ENCODE measurements around the gene TBX4. TPM values are rescaled to one million over a fixed set of nuclear protein-coding genes. Genes with fewer than 3 reads are reported as not detected.

Gene TBX4
- total RNA-seq, 2 experiments from 2014 or later = not detected

DNA sequence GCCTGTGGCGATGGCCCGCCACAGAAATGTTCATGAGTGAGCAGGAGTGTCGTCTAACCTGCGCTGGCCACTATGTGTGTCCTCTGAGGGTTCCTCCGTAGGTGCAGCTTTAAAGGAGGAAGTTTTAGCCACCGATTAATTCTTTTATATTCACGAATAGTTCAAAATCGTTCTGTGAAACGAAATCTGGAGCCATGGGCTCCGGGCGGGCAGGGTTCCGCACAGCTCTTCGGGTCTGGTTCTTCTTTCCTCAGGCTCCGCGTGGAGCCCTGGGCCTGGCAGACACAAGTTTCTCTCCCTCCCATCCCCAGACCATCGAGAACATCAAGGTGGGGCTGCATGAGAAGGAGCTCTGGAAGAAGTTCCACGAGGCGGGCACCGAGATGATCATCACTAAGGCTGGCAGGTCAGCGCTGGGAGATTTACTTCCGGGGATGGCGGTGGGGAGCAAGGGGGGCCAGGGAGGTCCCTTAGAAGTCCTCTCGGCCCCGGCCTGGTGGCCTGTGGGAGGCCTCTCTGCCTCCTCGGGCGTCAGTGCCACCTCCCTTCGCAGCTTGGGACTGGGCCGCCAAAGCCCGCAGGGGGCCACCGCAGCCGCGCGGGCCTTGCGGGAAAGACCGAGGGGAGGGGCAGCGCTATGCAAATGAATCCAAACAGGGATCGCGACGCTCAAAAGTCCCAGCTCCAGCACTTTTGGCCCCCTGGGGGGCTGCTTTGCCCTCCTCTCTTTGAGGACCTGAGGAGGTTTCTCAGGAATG lies 5.2 kb downstream of the TBX4 start:
- intact Hi-C loops (cut with DNase I, micrococcal nuclease) = no loop called here
- ATAC-seq (no peak), DNase-seq (no peak)
- Mint-ChIP-seq H3K4me1 (peaks cover 44% of the 10 kb centered on the region), H3K36me3 (ENCODE audit: low read depth) (no peaks in the 10 kb centered on the region), H3K9me3 (ENCODE audit: low read depth) (no peaks in the 10 kb centered on the region), H3K4me3 (peak overlapping the region; percentile 48), H3K27me3 (peaks cover 74% of the 10 kb centered on the region), H3K27ac (no peak overlapping the region)
- ChIA-PET POLR2A (no interaction called here), CTCF (interaction anchor here (0.9 to 1.1 kb wide), 2 partner anchors 45 to 608 kb away, joined by 3 to 4 read pairs; no protein-coding TSS in a partner anchor)

DNA sequence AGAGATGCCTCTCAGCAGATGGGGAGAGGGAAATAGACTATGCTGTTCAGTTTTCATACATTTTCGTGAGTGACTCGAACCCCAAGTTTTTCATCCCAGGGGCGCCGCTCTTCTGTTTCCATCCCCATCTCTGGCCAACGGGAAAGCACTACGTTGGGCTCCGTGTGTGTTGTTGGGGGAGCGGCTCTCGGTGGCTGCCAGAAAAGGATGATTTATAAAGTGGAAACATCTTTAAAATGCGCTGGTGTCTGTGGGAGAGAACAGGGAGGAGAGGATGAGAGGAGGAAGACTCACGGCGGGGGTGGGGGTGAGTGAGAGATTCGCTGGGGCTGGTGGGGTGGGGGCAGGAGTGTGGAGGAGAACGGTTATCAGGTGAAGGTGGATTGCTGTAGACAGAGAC lies 5.8 kb downstream of the TBX4 start:
- ATAC-seq = no peak
- H3K27ac Mint-ChIP-seq = no peak overlapping the region
- H3K36me3 Mint-ChIP-seq (ENCODE audit: low read depth) = no peaks in the 10 kb centered on the region
- intact Hi-C loops (cut with DNase I, micrococcal nuclease) = no loop called here
- CTCF ChIA-PET = interaction anchor here (1.0 to 1.2 kb wide), 3 partner anchors 11 to 608 kb away, joined by 3 to 4 read pairs (median 3); no protein-coding TSS in a partner anchor
- H3K4me3 Mint-ChIP-seq = no peak overlapping the region
- peaks cover 73% of the 10 kb centered on the region for H3K27me3 Mint-ChIP-seq
- DNase-seq = no peak
- H3K4me1 Mint-ChIP-seq = peaks cover 43% of the 10 kb centered on the region
- H3K9me3 Mint-ChIP-seq (ENCODE audit: low read depth) = no peaks in the 10 kb centered on the region
- POLR2A ChIA-PET = no interaction called here

DNA sequence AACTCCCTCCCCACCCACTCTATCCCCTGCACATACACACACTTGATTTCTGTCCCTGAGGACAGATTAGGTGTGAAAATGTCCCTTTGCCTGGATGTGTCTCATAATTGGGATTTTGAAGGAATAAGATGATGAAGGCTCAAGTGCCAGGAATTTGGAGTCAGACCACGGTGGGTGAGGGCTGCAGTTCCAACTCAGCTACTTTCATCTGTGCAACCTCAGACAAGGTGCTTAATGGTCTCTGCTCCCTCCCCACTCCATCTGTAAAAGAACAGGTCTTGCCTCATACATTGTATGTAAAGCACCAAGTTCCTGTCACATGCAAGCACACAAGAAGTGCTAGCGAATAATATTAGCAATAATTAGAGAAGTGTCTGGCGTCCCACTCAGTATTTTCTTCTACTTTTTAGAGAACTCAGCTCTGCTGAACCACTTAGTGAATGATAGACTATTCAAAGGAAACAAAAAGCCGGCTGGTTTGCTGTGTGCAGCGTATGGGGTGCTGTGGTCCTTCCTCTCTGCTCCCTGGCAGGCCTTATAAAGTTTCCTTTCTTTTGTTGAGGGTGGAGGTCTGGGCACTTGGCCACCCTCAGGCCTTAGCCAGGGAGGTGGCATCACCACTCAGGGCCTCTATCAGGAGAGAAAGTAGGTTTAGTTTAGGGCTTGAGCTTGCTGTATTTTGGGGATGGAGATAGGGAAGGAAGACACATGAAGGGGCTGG lies 6.4 kb downstream of the TBX4 start:
- H3K36me3 Mint-ChIP-seq (ENCODE audit: low read depth) = no peaks in the 10 kb centered on the region
- DNase-seq (no peak), ATAC-seq (no peak)
- CTCF ChIA-PET = interaction anchor here (1.0 to 1.2 kb wide), 2 partner anchors 10 to 177 kb away, joined by 3 read pairs; no protein-coding TSS in a partner anchor
- H3K4me3 Mint-ChIP-seq = no peak overlapping the region
- POLR2A ChIA-PET = no interaction called here
- H3K27ac Mint-ChIP-seq = no peak overlapping the region
- H3K27me3 Mint-ChIP-seq = peaks cover 71% of the 10 kb centered on the region
- peaks cover 41% of the 10 kb centered on the region for H3K4me1 Mint-ChIP-seq
- intact Hi-C loops (cut with DNase I, micrococcal nuclease) = no loop called here
- H3K9me3 Mint-ChIP-seq (ENCODE audit: low read depth) = no peaks in the 10 kb centered on the region

DNA sequence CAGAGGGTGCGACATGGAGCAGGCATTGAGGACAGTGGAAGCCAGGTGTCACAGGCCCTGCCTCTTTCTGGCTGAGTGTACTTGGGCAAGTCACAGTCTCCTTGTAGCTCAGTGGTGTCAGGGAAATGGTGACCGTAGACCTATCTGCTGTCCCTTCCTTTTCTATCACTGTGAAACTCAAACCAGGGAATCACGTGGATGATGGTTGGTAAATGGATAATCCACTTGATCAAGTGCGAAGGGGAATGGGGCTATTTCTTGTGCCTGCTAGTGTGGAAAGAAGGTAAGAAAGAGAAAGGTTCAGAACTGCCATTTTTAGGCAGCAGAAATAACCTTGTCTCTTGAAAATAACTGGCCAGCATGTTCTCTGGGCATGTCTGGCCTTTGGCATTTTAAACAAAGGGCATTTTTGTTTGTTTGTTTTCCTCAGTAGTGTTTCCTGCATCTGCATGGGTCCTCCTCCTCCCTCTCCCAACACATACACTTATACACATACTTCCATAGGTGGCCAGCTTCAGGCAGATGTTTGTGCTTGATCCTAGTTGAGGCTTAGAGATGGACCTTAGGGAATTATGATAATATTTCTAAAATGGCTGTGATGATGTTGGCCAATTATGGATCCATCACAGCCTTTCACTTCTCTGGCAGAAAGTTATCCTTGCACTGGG lies 7.1 kb downstream of the TBX4 start:
- peaks cover 64% of the 10 kb centered on the region for H3K27me3 Mint-ChIP-seq
- ATAC-seq = no peak
- intact Hi-C loops (cut with DNase I, micrococcal nuclease) = no loop called here
- H3K4me3 Mint-ChIP-seq = no peak overlapping the region
- peaks cover 34% of the 10 kb centered on the region for H3K4me1 Mint-ChIP-seq
- no peak for DNase-seq
- POLR2A ChIA-PET = no interaction called here
- H3K9me3 Mint-ChIP-seq (ENCODE audit: low read depth) = no peaks in the 10 kb centered on the region
- CTCF ChIA-PET = interaction anchor here (0.6 to 1.2 kb wide), 4 partner anchors 8 to 176 kb away, joined by 3 to 4 read pairs (median 3); no protein-coding TSS in a partner anchor
- no peaks in the 10 kb centered on the region for H3K36me3 Mint-ChIP-seq (ENCODE audit: low read depth)
- no peak overlapping the region for H3K27ac Mint-ChIP-seq

DNA sequence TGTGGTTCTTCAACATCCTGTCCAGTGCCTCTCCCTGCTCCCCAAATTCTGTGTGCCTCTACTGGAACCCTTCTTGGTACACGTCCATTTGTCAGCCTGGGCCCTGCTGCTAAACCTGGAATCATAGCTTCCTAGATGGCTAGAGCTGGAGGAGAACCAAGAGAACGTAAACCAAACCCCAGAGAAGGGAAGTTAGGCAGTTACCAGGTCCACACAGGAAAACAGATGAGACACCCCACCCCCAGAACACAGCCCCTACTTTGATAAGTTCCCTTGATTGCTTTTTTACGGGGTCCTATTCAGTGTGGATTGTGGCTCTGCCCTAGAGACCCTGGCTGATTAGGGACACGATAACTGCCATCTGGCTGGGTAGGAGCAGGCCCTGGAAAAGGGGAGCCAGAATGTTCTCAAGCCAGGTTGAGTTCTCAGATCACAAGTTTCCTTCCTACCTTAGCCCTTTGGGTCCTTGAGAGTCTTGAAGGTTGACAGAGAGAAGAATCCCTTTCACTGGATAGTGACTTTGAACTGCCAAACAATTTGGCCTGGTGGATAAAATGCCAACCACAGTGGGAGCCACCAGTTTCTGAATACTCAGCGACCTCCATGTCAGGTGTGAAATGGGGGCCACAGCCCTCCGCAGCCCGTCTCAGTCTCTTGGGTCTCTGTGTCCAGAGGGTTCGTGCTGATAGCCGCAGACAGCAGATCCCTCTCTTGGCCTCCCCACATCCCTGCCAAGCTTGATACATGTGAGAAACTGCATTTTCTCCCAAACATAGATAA lies 7.9 kb downstream of the TBX4 start:
- no peak overlapping the region for H3K27ac Mint-ChIP-seq
- no peak for DNase-seq
- H3K36me3 Mint-ChIP-seq (ENCODE audit: low read depth) = no peaks in the 10 kb centered on the region
- H3K4me1 Mint-ChIP-seq = peaks cover 32% of the 10 kb centered on the region
- peaks cover 62% of the 10 kb centered on the region for H3K27me3 Mint-ChIP-seq
- ATAC-seq = no peak
- H3K4me3 Mint-ChIP-seq = no peak overlapping the region
- CTCF ChIA-PET = interaction anchor here (0.6 to 0.8 kb wide), 2 partner anchors 7 to 51 kb away, joined by 3 to 4 read pairs; no protein-coding TSS in a partner anchor
- H3K9me3 Mint-ChIP-seq (ENCODE audit: low read depth) = no peaks in the 10 kb centered on the region
- POLR2A ChIA-PET = no interaction called here
- intact Hi-C loops (cut with DNase I, micrococcal nuclease) = no loop called here

DNA sequence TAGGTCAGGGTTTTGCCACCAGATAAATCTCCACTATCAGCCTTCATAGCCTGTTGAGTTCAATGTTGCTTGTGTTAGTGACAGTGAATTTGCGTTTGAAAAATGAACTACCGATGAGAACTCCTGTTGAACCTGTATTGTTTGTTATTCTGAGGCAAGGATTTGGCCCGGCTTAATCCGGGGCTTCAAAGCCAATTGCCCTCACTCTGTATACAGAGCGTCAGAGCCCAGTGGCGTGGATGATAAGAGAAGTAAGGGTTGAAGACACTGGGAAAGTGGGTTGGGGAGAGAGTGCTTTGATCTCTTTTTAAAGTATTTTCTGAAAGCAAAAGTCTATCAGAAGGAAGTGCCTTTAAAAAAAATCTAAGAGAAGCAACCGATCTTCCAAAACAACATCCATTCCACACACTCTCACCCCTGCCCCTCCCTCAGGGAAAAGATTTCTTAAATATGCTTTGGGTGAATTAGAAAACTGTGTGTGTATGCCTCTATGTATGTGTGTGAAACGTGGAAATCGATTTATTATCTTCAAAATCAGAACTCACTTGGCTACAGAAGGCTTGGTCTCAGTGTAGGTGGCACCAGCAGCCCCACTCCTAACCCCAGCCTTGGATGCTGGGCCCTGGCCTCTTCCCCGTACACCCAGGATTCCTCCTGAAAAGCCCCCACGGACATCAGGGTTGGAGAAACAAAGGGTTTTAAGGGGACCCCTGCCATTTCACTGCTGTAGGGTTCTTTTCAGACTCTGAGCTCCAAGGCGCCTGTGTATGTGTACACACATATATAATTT lies 8.8 kb downstream of the TBX4 start:
- ChIA-PET POLR2A (no interaction called here), CTCF (no interaction called here)
- no peak overlapping the region for H3K27ac Mint-ChIP-seq
- ATAC-seq = no peak
- no peak overlapping the region for H3K4me3 Mint-ChIP-seq
- H3K36me3 Mint-ChIP-seq (ENCODE audit: low read depth) = no peaks in the 10 kb centered on the region
- no peaks in the 10 kb centered on the region for H3K9me3 Mint-ChIP-seq (ENCODE audit: low read depth)
- no peak for DNase-seq
- peaks cover 59% of the 10 kb centered on the region for H3K27me3 Mint-ChIP-seq
- peaks cover 29% of the 10 kb centered on the region for H3K4me1 Mint-ChIP-seq
- intact Hi-C loops (cut with DNase I, micrococcal nuclease) = no loop called here

DNA sequence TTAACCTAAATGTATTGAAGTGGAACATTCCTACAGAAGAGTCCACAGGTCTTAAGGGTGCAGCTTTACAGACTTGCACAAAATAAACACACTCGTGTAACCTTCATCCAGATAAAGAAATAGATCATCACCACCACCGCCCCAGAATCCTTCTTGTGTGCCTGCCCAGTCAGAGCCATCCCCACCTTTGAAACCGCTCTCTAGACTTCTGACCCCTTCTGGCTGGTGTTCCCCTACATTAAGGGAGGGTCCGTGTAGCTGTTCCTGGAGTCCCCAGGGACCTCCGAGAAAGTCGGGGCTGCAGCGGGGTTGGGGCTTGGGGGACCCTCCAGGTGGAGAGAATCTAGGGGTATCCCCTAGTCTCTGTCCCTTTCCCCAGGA lies 9.4 kb downstream of the TBX4 start:
- Mint-ChIP-seq H3K4me1 (peaks cover 29% of the 10 kb centered on the region), H3K36me3 (ENCODE audit: low read depth) (no peaks in the 10 kb centered on the region), H3K27ac (no peak overlapping the region), H3K9me3 (ENCODE audit: low read depth) (no peaks in the 10 kb centered on the region), H3K27me3 (peaks cover 63% of the 10 kb centered on the region), H3K4me3 (no peak overlapping the region)
- ChIA-PET CTCF (no interaction called here), POLR2A (interaction anchor here (0.6 kb wide), 1 partner anchor 72 kb away, joined by 3 read pairs; no protein-coding TSS in a partner anchor)
- intact Hi-C loops (cut with DNase I, micrococcal nuclease) = no loop called here
- DNase-seq (no peak), ATAC-seq (no peak)

DNA sequence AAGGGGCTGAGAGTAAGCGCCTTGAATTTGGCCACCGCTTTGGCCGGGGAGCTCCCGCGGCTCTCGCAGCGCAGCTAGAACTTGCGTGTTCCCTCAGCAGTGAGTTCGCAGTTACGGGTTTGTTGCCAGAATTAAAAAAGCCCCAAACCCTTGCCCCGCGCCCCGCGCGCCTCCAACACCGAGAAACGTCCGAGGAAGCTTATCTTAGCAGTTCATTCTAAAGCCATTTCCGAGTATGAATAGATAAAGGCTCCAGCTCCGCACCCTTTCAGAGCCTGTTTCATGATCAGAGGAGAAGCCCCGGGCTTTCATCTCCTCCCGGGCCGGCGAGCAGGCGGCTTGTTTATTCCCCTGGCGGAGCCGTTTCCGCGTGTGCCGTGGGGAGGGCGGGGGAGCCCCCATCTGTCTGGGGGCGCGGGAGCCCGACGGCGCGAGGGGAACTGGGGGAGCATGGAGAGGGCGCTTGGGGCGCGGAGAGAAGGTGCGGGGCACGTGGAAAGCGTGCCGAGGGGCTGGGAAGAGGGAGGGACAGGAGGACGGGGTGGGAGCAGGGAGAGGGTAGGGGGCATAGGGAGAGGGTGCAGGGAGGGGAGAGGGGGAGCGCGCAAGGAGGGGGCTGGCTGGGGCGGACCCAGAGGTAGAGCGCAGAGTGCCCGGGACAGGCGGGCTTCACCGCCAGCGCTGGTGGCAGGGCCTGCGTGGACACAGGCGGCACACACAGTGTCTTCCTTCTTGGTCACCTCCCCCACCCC lies 9.9 kb downstream of the TBX4 start:
- peaks cover 61% of the 10 kb centered on the region for H3K27me3 Mint-ChIP-seq
- ChIA-PET POLR2A (interaction anchor here (0.6 kb wide), 1 partner anchor 72 kb away, joined by 3 read pairs; no protein-coding TSS in a partner anchor), CTCF (no interaction called here)
- DNase-seq (peak; percentile 18), ATAC-seq (no peak)
- no peaks in the 10 kb centered on the region for H3K9me3 Mint-ChIP-seq (ENCODE audit: low read depth)
- intact Hi-C loops (cut with DNase I, micrococcal nuclease) = no loop called here
- H3K27ac Mint-ChIP-seq = no peak overlapping the region
- no peak overlapping the region for H3K4me3 Mint-ChIP-seq
- peaks cover 27% of the 10 kb centered on the region for H3K4me1 Mint-ChIP-seq
- no peaks in the 10 kb centered on the region for H3K36me3 Mint-ChIP-seq (ENCODE audit: low read depth)

DNA sequence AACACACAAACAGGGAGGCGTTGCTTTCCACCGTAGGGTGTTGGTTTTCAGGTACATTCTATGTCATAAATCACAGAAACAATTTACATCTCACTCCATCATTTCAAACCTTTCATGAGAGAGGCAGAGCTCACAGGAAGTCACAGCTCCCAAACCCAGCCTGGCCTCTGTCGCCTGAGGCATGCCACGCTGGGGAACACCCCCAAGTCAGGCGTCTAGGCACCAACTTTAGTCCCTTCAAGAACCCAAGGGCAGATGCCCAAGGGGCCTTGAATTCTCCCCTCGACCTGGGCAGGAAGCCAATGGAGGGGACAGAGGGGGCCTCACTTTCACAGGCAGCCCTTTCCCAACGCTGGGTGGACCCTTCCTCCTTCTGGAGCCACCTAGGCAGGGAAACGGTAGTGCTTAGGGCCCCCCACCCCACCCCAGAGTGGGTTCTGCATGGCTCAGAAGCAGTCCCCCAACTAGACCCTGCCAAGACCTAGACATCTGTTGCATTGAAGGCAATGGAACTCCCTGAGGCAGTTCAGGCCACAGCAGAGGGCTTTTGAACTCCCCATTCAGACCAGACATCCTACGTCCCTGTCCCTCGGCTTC lies 10.6 kb downstream of the TBX4 start:
- ChIA-PET CTCF (no interaction called here), POLR2A (no interaction called here)
- Mint-ChIP-seq H3K4me3 (no peak overlapping the region), H3K27ac (no peak overlapping the region), H3K4me1 (peaks cover 23% of the 10 kb centered on the region), H3K36me3 (ENCODE audit: low read depth) (no peaks in the 10 kb centered on the region), H3K27me3 (peaks cover 57% of the 10 kb centered on the region), H3K9me3 (ENCODE audit: low read depth) (no peaks in the 10 kb centered on the region)
- DNase-seq (peak; percentile 11), ATAC-seq (peak; percentile 57)
- intact Hi-C loops (cut with DNase I, micrococcal nuclease) = no loop called here
